HT-29 (cell line): Measurements from ENCODE around the gene ZDHHC11B. TPM values are rescaled to one million over a fixed set of nuclear protein-coding genes. Genes with fewer than 3 reads are reported as not detected.

ENCODE experiments used
- DNase-seq: peaks from one replicate; pipeline ENCODE4 v3.0.0-alpha.2; 2015; ENCODE audit warnings: low spot score
- total RNA-seq: library from RNA; depleted of rRNA; stranded (reverse); fragments of >200 nt; shearing (Covaris generic); gene quantifications from 2 replicates; pipeline ENCODE4 v1.2.3, GENCODE V29; 2014

ZDHHC11B gene
- total RNA-seq, 1 experiment from 2014 or later: 5.2 TPM

- peak; percentile 65 for DNase-seq
Measured at GRCh38 chr5:673831-674629, 110.5 kb downstream of the ZDHHC11B start.

DNA sequence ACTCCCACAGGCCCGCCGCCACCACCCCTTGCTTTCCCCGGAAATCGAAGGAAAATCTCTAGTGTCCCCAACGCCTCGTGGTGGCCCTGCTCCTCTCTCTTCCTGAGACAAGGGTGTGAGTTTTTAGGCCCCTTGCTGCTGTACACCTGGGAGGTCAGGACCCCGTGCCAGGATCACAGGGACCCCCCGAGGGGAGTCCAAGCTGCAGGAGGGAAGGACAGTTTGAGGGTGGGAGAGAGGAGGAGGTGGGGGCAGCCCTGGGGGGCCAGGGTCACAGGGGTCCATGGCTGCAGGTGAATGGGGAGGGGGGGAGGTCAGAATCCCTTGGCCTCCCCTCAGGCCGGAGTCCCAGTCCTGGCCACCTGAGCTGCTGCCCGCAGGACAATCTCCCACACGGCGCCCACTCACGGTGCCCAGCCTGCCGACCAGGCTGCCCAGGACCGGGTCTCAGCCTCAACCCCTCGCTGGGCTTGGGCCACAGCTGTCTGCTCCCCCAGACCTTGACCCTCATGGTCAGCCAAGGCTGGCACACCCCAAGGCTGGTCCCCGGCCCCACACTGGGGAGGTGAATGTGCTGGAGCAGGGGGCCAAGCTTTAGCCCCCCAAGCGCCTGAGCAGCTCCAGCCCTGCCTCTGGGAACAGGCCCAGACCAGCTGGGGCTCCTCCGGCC is 111.2 kb downstream of the ZDHHC11B start:
- no peak for DNase-seq

DNA sequence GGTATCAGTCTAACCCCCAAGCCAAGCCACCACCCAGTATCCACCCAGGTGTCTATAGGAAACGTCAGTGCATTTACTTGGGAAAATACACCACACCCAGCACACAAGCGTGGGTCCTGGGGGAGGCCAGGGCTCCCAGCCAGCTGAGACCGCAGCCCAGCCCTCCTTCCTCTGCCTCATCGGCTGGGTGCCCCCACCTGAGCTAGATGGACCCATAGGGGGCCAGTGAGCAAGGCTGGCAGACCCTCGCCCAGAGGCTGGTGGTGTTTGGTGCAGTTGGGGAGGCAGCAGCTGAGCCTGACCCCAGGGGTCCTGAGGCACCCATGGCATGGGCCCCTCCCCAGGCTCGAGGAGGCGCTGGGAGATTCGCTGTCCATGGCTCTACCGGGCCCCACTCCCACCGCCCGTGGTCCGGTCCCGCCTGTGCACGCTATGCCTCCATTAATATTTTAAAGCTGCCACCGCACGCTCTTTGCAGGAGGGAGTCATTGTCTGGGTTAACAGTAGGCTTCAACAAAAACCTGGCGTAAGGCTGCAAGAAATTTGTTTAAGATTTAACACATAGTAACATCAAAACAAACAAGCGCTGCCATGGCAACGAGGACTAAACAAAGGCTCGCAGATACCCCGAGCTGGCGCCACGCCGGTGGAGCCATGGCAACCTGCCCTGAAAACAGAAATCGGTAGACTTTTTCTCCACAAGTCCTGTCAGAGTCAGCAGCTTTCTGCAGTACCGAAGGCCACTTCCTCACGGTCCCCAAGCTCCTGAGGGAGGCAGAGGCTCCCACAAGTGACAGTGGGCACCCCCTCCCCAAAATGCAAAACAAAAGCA is 112.0 kb downstream of the ZDHHC11B start:
- peak; percentile 99 for DNase-seq

- DNase-seq: peak; percentile 93
Measured at GRCh38 chr5:671459-672328, 112.8 kb downstream of the ZDHHC11B start.

DNA sequence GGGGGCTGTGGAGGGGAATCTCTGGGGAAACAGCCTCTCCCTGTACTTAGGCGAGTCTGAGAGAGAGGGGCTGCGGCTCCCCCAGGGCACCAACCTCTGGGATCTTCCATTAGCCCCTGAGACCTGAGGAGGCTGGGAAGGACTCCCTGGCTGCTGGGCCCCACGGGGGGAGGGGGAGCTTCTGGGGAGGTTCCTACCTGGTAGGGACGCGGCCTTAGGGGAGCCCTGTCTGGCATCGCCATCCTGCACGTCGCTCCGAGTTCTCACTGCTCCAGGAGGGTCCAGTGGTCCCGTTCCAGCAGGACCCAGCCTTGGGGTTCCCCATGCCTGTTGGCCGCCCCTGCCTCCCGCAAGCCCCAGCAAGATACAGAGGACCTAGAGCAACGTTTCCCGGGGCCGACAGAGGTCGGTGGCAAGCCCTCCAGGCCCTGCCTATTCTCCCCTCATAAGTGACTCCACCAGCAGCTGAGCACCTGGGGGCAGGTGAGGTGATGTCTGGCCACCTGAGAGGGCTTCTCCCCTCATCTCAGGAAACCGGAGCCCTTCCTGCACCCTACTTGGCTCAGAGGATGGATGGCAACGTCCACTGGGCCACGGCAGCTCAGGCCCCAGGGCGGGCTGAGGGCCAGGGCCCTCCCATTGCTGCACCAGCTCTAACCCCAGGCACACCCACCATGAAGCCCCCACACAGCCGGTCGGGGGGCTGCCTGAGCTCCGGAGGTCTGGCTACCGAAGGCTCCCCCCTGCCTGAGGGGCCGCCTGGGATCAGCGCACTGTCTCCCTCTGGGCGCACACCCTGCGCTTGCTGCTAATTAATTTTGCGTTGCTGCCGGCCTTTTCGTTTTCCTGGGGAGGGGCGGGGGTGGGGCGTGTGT is 113.9 kb downstream of the ZDHHC11B start:
- DNase-seq: no peak

DNA sequence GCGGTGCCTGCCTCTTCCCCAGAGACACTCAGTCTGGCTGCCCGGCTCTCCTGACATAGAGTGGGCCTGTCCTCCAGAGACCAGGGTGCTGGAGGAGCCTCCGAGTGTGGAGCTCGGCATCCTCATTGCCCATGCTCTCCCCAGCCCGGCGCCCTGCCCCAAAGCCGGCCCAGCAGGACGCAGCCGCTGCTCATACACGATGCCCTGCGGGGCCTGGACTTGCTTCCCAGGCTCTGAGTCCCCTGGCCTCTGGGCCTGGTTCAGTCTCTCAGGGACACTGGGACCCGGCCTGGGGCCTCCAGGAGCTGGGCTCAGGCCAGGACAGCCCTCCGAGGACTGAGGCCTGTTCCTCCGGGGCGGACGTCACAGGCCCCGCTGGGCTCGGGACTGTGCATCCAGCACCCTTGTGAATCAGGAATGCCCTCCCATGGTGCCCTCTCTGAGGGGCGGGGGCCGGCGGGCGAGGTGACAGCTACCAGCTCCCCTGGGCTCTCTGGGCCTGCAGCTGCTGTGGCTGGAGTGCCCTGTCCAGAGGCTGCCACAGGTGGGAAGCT is 114.6 kb downstream of the ZDHHC11B start:
- no peak for DNase-seq

- DNase-seq: peak; percentile 83
Measured at GRCh38 chr5:669111-669841, 115.3 kb downstream of the ZDHHC11B start.

DNA sequence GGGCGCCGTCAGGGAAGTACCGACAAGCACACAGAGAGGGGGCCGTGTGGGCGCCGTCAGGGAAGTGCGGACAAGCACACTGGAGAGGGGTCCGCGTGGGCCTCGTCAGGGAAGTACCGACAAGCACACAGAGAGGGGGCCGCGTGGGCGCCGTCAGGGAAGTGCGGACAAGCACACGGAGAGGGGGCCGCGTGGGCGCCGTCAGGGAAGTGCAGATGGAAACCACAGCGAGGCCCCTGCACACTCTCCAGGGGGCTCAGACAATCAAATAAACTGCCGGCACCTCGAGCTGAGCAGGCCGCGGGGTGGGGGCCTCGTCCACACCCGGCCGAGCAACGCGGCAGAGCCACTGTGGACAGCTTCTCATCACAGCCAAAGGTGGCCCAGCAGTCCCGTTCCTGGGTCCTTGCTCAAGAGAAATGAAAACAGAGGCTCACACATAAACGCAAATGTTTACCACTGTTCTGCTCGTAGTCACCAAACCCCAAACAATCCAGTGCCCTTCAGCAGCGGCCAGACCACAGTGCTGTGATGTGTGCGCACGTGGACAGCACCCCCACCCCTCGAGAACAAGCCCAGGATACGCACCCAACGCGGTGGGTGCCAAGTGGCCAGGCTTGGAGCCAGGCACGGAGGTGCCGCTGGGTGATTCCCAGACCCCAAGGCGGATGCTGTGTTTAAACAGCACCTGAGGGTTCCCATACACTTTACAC is 116.1 kb downstream of the ZDHHC11B start:
- no peak for DNase-seq

DNA sequence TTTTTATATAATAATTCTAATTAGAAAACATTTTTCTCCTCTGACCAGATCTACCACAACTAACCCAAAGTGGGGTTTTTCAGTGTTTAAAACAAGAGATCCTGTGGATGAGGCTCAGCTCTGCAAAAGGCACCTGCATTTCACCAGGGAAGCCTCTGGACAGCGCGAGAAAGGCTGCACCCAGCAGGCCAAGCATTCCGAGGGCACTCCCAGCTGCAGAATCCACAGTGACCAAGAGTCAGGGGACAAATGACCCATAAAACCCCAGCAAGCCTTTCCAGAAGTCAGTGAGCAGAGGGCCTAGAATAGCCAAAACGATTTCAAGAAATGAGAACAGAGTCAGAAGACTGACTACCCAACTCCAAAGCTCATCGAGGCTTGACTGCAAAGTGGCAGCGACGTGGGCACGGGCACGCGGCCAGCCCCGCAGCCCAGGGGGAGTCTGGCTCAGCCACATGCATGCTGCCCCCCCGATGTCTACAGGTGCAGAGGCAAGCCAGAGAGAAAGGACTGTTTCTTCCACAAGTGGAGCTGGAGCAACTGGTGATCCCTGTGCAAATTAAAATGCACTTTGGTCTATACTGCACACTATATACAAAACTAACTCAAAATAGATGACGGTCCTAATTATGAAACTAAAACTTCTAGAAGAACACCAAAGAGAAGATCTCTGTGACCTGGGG is 117.6 kb downstream of the ZDHHC11B start:
- no peak for DNase-seq

GRCh38 chr5:665956-666711 is 118.4 kb downstream of the ZDHHC11B start:
- DNase-seq: no peak

DNA sequence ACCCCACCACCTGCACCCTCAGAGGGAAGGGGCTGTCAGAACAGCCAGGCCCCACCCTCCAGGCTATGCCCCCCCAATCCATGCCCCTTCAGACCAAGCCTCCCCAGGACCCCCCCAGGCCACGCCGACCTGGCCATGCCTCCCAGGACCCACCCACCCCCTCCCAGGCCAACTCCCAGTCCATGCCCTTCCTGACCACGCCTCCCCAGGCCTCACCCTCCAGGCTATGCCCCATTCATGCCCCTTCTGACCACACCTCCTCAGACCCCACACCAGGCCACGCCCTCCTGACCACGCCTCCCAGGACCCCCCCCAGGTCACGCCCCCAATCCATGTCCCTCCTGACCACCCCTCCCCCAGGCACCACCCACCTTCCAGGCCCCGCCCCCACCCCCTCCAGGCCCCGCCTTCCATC is 119.0 kb downstream of the ZDHHC11B start:
- no peak for DNase-seq

DNA sequence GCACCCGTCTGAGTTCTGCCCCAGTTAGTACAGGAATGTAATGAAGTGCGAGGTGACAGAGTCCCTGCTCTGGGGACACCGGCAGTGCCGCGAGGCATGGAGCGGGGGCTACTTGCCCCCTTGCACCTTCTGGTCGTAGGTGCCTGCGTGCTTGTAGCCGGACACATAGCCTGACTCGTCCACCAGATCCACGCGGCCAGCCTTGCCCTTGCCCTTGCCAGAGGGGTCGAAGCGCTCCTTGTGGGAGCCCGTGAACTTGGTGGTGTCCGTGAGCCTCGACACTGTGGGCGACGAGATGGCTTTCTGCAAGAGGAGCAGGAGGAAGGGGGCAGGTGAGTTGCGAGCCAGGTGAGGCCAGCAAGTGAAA is 119.6 kb downstream of the ZDHHC11B start:
- DNase-seq: no peak

GRCh38 chr5:664343-664993 is 120.1 kb downstream of the ZDHHC11B start:
- DNase-seq: peak; percentile 91

- peak; percentile 85 for DNase-seq
Measured at GRCh38 chr5:663436-664342, 120.8 kb downstream of the ZDHHC11B start.

- DNase-seq: no peak
Measured at GRCh38 chr5:662751-663435, 121.6 kb downstream of the ZDHHC11B start.
